Urinary bladder (tissue), 4 donors: ENCODE data around the gene SIL1. TPM values are rescaled to one million over a fixed set of nuclear protein-coding genes. Genes with fewer than 3 reads are reported as not detected.

Experiments
- DNase-seq: peaks from one replicate; pipeline ENCODE4 v3.0.0-alpha.2; 2015; ENCODE audit errors: extremely low spot score
- H3K27ac ChIP-seq: one replicate; pipeline ENCODE4 v1.5.1; 2013; ENCODE audit warnings: low read depth, mild to moderate bottlenecking, moderate library complexity
- H3K36me3 ChIP-seq: one replicate; pipeline ENCODE4 v1.6.1; 2013; ENCODE audit warnings: mild to moderate bottlenecking, moderate library complexity; ENCODE audit not compliant: insufficient read depth
- H3K4me1 ChIP-seq: one replicate; pipeline ENCODE4 v1.6.1; 2013; ENCODE audit warnings: mild to moderate bottlenecking, moderate library complexity; ENCODE audit not compliant: insufficient read depth
- H3K4me3 ChIP-seq: one replicate; pipeline ENCODE4 v1.5.1; 2013; ENCODE audit warnings: low read depth, low read length
- WGBS: extraction: QIAGEN DNeasy Blood & Tissue Kit; methylation state at CpG from one replicate; pipeline ENCODE4 v1.1.7; 2013; 5-methylcytosine and 5-hydroxymethylcytosine counted together
- polyA plus RNA-seq: library from polyadenylated mRNA; stranded (reverse); fragments of 200-250 nt; gene quantifications from one replicate; pipeline ENCODE4 v1.2.3, GENCODE V29; 2013
- total RNA-seq: library from RNA; depleted of rRNA; stranded (reverse); fragments of >200 nt; gene quantifications from one replicate; pipeline ENCODE4 v1.2.3, GENCODE V29; 2014
- donor health status: healthy with polysubstance abuse.
- donor health status: healthy.

SIL1 gene
- total and polyA plus RNA-seq, 2 donors, result 31.5 to 49.8 TPM

- Histone ChIP-seq H3K27ac (no peak overlapping the region), H3K4me1 (no peaks in the 10 kb centered on the region), H3K36me3 (no peaks in the 10 kb centered on the region), H3K4me3 (no peak overlapping the region)
- WGBS, result 82% methylated on average over 17 of the region's 17 CpGs
- DNase-seq, result no peak
These were observed 246.0 kb downstream of the SIL1 start for GRCh38 chr5:138951986-138952735.

- H3K4me1 ChIP-seq, result no peaks in the 10 kb centered on the region
These were observed 246.8 kb downstream of the SIL1 start for GRCh38 chr5:138951091-138951985.

GRCh38 chr5:138950421-138951031 lies 247.6 kb downstream of the SIL1 start:
- no peak for DNase-seq
- H3K36me3 ChIP-seq, result no peaks in the 10 kb centered on the region
- no peaks in the 10 kb centered on the region for H3K4me1 ChIP-seq
- H3K4me3 ChIP-seq, result no peak overlapping the region
- no peak overlapping the region for H3K27ac ChIP-seq
- 90% methylated on average over 14 of the region's 14 CpGs for WGBS

More at GRCh38 chr5:138951091-138951985, 246.8 kb downstream of the SIL1 start:
- WGBS, result 96% methylated on average over 18 of the region's 18 CpGs
- H3K36me3 ChIP-seq, result no peaks in the 10 kb centered on the region
- DNase-seq, result no peak
- no peak overlapping the region for H3K27ac ChIP-seq
- H3K4me3 ChIP-seq, result no peak overlapping the region

- Histone ChIP-seq H3K27ac (no peak overlapping the region), H3K4me1 (no peaks in the 10 kb centered on the region), H3K4me3 (no peak overlapping the region), H3K36me3 (no peaks in the 10 kb centered on the region)
- no peak for DNase-seq
- 86% methylated on average over 3 of the region's 3 CpGs for WGBS
These were observed 248.2 kb downstream of the SIL1 start for GRCh38 chr5:138949988-138950387.

GRCh38 chr5:138949223-138949574 lies 249.0 kb downstream of the SIL1 start:
- Histone ChIP-seq H3K27ac (no peak overlapping the region), H3K4me3 (no peak overlapping the region), H3K4me1 (no peaks in the 10 kb centered on the region), H3K36me3 (no peaks in the 10 kb centered on the region)
- DNase-seq, result no peak
- 84% methylated on average over 4 of the region's 4 CpGs for WGBS

GRCh38 chr5:138948471-138949222 lies 249.5 kb downstream of the SIL1 start:
- Histone ChIP-seq H3K4me1 (no peaks in the 10 kb centered on the region), H3K4me3 (no peak overlapping the region), H3K36me3 (no peaks in the 10 kb centered on the region), H3K27ac (no peak overlapping the region)
- no peak for DNase-seq
- WGBS, result 75% methylated on average over 23 of the region's 23 CpGs

- no peak for DNase-seq
- H3K36me3 ChIP-seq, result no peaks in the 10 kb centered on the region
- H3K4me1 ChIP-seq, result no peaks in the 10 kb centered on the region
- WGBS, result 94% methylated on average over 5 of the region's 5 CpGs
- H3K4me3 ChIP-seq, result no peak overlapping the region
- no peak overlapping the region for H3K27ac ChIP-seq
These were observed 250.4 kb downstream of the SIL1 start for GRCh38 chr5:138947780-138948179.

- Histone ChIP-seq H3K36me3 (no peaks in the 10 kb centered on the region), H3K4me3 (no peak overlapping the region), H3K4me1 (no peaks in the 10 kb centered on the region), H3K27ac (no peak overlapping the region)
- WGBS, result 96% methylated on average over 20 of the region's 20 CpGs
- DNase-seq, result no peak
These were observed 251.2 kb downstream of the SIL1 start for GRCh38 chr5:138946831-138947560.

GRCh38 chr5:138946241-138946623 lies 251.9 kb downstream of the SIL1 start:
- no peak for DNase-seq
- no peak overlapping the region for H3K27ac ChIP-seq
- H3K4me3 ChIP-seq, result no peak overlapping the region
- WGBS, result 85% methylated on average over 8 of the region's 8 CpGs
- no peaks in the 10 kb centered on the region for H3K36me3 ChIP-seq
- no peaks in the 10 kb centered on the region for H3K4me1 ChIP-seq

- Histone ChIP-seq H3K36me3 (no peaks in the 10 kb centered on the region), H3K4me3 (no peak overlapping the region), H3K27ac (no peak overlapping the region), H3K4me1 (no peaks in the 10 kb centered on the region)
- no peak for DNase-seq
- whole genome bisulfite sequencing, result 75% methylated on average over 23 of the region's 23 CpGs
These were observed 252.5 kb downstream of the SIL1 start for GRCh38 chr5:138945421-138946240.

- Histone ChIP-seq H3K36me3 (no peaks in the 10 kb centered on the region), H3K4me1 (no peaks in the 10 kb centered on the region), H3K27ac (no peak overlapping the region), H3K4me3 (no peak overlapping the region)
- no peak for DNase-seq
- 80% methylated on average over 23 of the region's 23 CpGs for WGBS
These were observed 253.4 kb downstream of the SIL1 start for GRCh38 chr5:138944527-138945322.
